ENCODE measurements around the gene WBP1.
"Not testable (repeated sequence)": the region's sequence is repeated elsewhere in the genome, so short reads cannot be mapped to it uniquely, and the experiment has no call there.

WBP1 gene

GRCh38 chr2:74448771-74449170, 9.5 kb upstream of the WBP1 start:
- Mint-ChIP-seq H3K36me3 (ENCODE audit: insufficient read depth) (peaks cover 2% of the 10 kb centered on the region), H3K4me1 (peaks cover 13% of the 10 kb centered on the region), H3K27me3 (no peaks in the 10 kb centered on the region), H3K9me3 (no peaks in the 10 kb centered on the region), H3K4me3 (no peak overlapping the region), H3K27ac (ENCODE audit: low read depth) (no peak overlapping the region)
- DNase-seq (ENCODE audit: low spot score in 2 of 2) (no peak), ATAC-seq (replicated peaks; ENCODE audit: extremely low read depth, poor library complexity, severe bottlenecking) (no peak)

- peaks cover 28% of the 10 kb centered on the region for H3K4me1 Mint-ChIP-seq
- DNase-seq (ENCODE audit: low spot score in 2 of 2) (no peak), ATAC-seq (replicated peaks; ENCODE audit: extremely low read depth, poor library complexity, severe bottlenecking) (no peak)
- H3K4me3 Mint-ChIP-seq, result no peak overlapping the region
- no peaks in the 10 kb centered on the region for H3K27me3 Mint-ChIP-seq
- H3K36me3 Mint-ChIP-seq (ENCODE audit: insufficient read depth), result peaks cover 12% of the 10 kb centered on the region
- H3K27ac Mint-ChIP-seq (ENCODE audit: low read depth), result no peak overlapping the region
- H3K9me3 Mint-ChIP-seq, result no peaks in the 10 kb centered on the region
Measured at GRCh38 chr2:74450570-74451190, 7.6 kb upstream of the WBP1 start.

GRCh38 chr2:74454654-74455511, 3.4 kb upstream of the WBP1 start, which contains the start of gene INO80B:
TSS of gene INO80B (plus strand) at chr2:74455087. CDS start at chr2:74455117, 30 bp downstream.
- Mint-ChIP-seq H3K4me1 (peaks cover 70% of the 10 kb centered on the region), H3K9me3 (no peaks in the 10 kb centered on the region), H3K27me3 (no peaks in the 10 kb centered on the region), H3K4me3 (peak within 1 kb of the TSS; percentile 97), H3K36me3 (ENCODE audit: insufficient read depth) (peaks cover 33% of the 10 kb centered on the region), H3K27ac (ENCODE audit: low read depth) (peak within 1 kb of the TSS; percentile 100)
- peak; percentile 12 for ATAC-seq (replicated peaks; ENCODE audit: extremely low read depth, poor library complexity, severe bottlenecking)
- DNase-seq (ENCODE audit: low spot score in 2 of 2), result peak; percentile 98

- no peaks in the 10 kb centered on the region for H3K27me3 Mint-ChIP-seq
- peak overlapping the region; percentile 97 for H3K4me3 Mint-ChIP-seq
- peak overlapping the region; percentile 100 for H3K27ac Mint-ChIP-seq (ENCODE audit: low read depth)
- DNase-seq (ENCODE audit: low spot score in 2 of 2), result no peak
- peaks cover 77% of the 10 kb centered on the region for H3K4me1 Mint-ChIP-seq
- no peaks in the 10 kb centered on the region for H3K9me3 Mint-ChIP-seq
- H3K36me3 Mint-ChIP-seq (ENCODE audit: insufficient read depth), result peaks cover 34% of the 10 kb centered on the region
- no peak for ATAC-seq (replicated peaks; ENCODE audit: extremely low read depth, poor library complexity, severe bottlenecking)
Measured at GRCh38 chr2:74457129-74457548, 1.1 kb upstream of the WBP1 start.

- peak overlapping the region; percentile 97 for H3K4me3 Mint-ChIP-seq
- no peaks in the 10 kb centered on the region for H3K9me3 Mint-ChIP-seq
- peaks cover 74% of the 10 kb centered on the region for H3K4me1 Mint-ChIP-seq
- DNase-seq (ENCODE audit: low spot score in 2 of 2) (peak; percentile 75 to 78), ATAC-seq (replicated peaks; ENCODE audit: extremely low read depth, poor library complexity, severe bottlenecking) (peak; percentile 55)
- no peaks in the 10 kb centered on the region for H3K27me3 Mint-ChIP-seq
- peak overlapping the region; percentile 100 for H3K27ac Mint-ChIP-seq (ENCODE audit: low read depth)
- peaks cover 36% of the 10 kb centered on the region for H3K36me3 Mint-ChIP-seq (ENCODE audit: insufficient read depth)
Measured at GRCh38 chr2:74457549-74458131, 598 bp upstream of the WBP1 start.

- no peak for ATAC-seq (replicated peaks; ENCODE audit: extremely low read depth, poor library complexity, severe bottlenecking)
- peaks cover 74% of the 10 kb centered on the region for H3K4me1 Mint-ChIP-seq
Measured at GRCh38 chr2:74458938-74459363, 713 bp downstream of the WBP1 start.

GRCh38 chr2:74459503-74460118, 1.4 kb downstream of the WBP1 start:
- H3K27me3 Mint-ChIP-seq; ATAC-seq (replicated peaks; ENCODE audit: extremely low read depth, poor library complexity, severe bottlenecking); H3K9me3 Mint-ChIP-seq; DNase-seq (ENCODE audit: low spot score in 2 of 2): not testable (repeated sequence)
- Mint-ChIP-seq H3K27ac (ENCODE audit: low read depth) (peak overlapping the region; percentile 100), H3K4me1 (peaks cover 69% of the 10 kb centered on the region), H3K36me3 (ENCODE audit: insufficient read depth) (peaks cover 36% of the 10 kb centered on the region), H3K4me3 (peak overlapping the region; percentile 97)

More at GRCh38 chr2:74458938-74459363, 713 bp downstream of the WBP1 start:
- H3K36me3 Mint-ChIP-seq (ENCODE audit: insufficient read depth), result peaks cover 38% of the 10 kb centered on the region
- no peak for DNase-seq (ENCODE audit: low spot score in 2 of 2)
- no peaks in the 10 kb centered on the region for H3K27me3 Mint-ChIP-seq
- peak overlapping the region; percentile 100 for H3K27ac Mint-ChIP-seq (ENCODE audit: low read depth)
- no peaks in the 10 kb centered on the region for H3K9me3 Mint-ChIP-seq
- peak overlapping the region; percentile 97 for H3K4me3 Mint-ChIP-seq

- H3K9me3 Mint-ChIP-seq; ATAC-seq (replicated peaks; ENCODE audit: extremely low read depth, poor library complexity, severe bottlenecking); H3K27me3 Mint-ChIP-seq; DNase-seq (ENCODE audit: low spot score in 2 of 2); H3K27ac Mint-ChIP-seq (ENCODE audit: low read depth): not testable (repeated sequence)
- peak overlapping the region; percentile 97 for H3K4me3 Mint-ChIP-seq
- peaks cover 64% of the 10 kb centered on the region for H3K4me1 Mint-ChIP-seq
- H3K36me3 Mint-ChIP-seq (ENCODE audit: insufficient read depth), result peaks cover 31% of the 10 kb centered on the region
Measured at GRCh38 chr2:74460187-74460586, 1.9 kb downstream of the WBP1 start.

GRCh38 chr2:74461187-74462053, 3.2 kb downstream of the WBP1 start:
- peaks cover 61% of the 10 kb centered on the region for H3K4me1 Mint-ChIP-seq
- no peak overlapping the region for H3K4me3 Mint-ChIP-seq
- no peaks in the 10 kb centered on the region for H3K9me3 Mint-ChIP-seq
- no peaks in the 10 kb centered on the region for H3K27me3 Mint-ChIP-seq
- peaks cover 34% of the 10 kb centered on the region for H3K36me3 Mint-ChIP-seq (ENCODE audit: insufficient read depth)
- H3K27ac Mint-ChIP-seq (ENCODE audit: low read depth), result peak overlapping the region; percentile 32
- no peak for DNase-seq (ENCODE audit: low spot score in 2 of 2)
- no peak for ATAC-seq (replicated peaks; ENCODE audit: extremely low read depth, poor library complexity, severe bottlenecking)

GRCh38 chr2:74462054-74462785, 4.0 kb downstream of the WBP1 start:
- Mint-ChIP-seq H3K4me1 (peaks cover 53% of the 10 kb centered on the region), H3K9me3 (no peaks in the 10 kb centered on the region), H3K27me3 (no peaks in the 10 kb centered on the region), H3K27ac (ENCODE audit: low read depth) (peak overlapping the region; percentile 32), H3K36me3 (ENCODE audit: insufficient read depth) (peaks cover 30% of the 10 kb centered on the region), H3K4me3 (peak overlapping the region; percentile 50)
- ATAC-seq (replicated peaks; ENCODE audit: extremely low read depth, poor library complexity, severe bottlenecking) (no peak), DNase-seq (ENCODE audit: low spot score in 2 of 2) (no peak)

GRCh38 chr2:74462786-74463105, 4.5 kb downstream of the WBP1 start:
- Mint-ChIP-seq H3K4me3 (peak overlapping the region; percentile 50), H3K27me3 (no peaks in the 10 kb centered on the region), H3K36me3 (ENCODE audit: insufficient read depth) (peaks cover 26% of the 10 kb centered on the region)

More at GRCh38 chr2:74462786-74463105, 4.5 kb downstream of the WBP1 start:
- Mint-ChIP-seq H3K4me1 (peaks cover 47% of the 10 kb centered on the region), H3K27ac (ENCODE audit: low read depth) (no peak overlapping the region), H3K9me3 (no peaks in the 10 kb centered on the region)
- DNase-seq (ENCODE audit: low spot score in 2 of 2), result no peak
- ATAC-seq (replicated peaks; ENCODE audit: extremely low read depth, poor library complexity, severe bottlenecking), result no peak
